Bronchial epithelial cell (primary cell): Measurements from ENCODE around the gene SYNDIG1L. TPM values are rescaled to one million over a fixed set of nuclear protein-coding genes. Genes with fewer than 3 reads are reported as not detected.
"Not testable (repeated sequence)": the region's sequence is repeated elsewhere in the genome, so short reads cannot be mapped to it uniquely, and the experiment has no call there.

ENCODE experiments used
- DNase-seq: peaks from one replicate; pipeline ENCODE4 v3.0.0-alpha.2; 2010; ENCODE audit warnings: low read depth
- FAIRE-seq: peaks from 2 replicates; lab custom pipeline; 2011; peaks lifted over from hg19 to GRCh38; lab: Jason Lieb, UNC
- H3K27me3 ChIP-seq: 2 replicates; pipeline ENCODE4 v1.5.1; 2011; ENCODE audit warnings: low read length; ENCODE audit not compliant: control insufficient read depth, insufficient read depth
- H3K36me3 ChIP-seq: 2 replicates; pipeline ENCODE4 v1.5.1; 2011; ENCODE audit warnings: low read length; ENCODE audit not compliant: control insufficient read depth, insufficient read depth
- H3K4me3 ChIP-seq: 2 replicates; pipeline ENCODE4 v1.5.1; 2011; ENCODE audit warnings: mild to moderate bottlenecking, low read depth, low read length, control low read depth
- CTCF ChIP-seq: IDR thresholded peaks from 2 replicates; pipeline ENCODE4 v1.5.1; 2011; ENCODE audit warnings: mild to moderate bottlenecking, moderate library complexity, low read length, control low read depth, inconsistent platforms; ENCODE audit not compliant: insufficient read depth, severe bottlenecking
- total RNA-seq: library from RNA; depleted of rRNA; stranded (reverse); fragments of >200 nt; gene quantifications from 2 replicates; pipeline ENCODE4 v1.2.1, GENCODE V29; 2014

Gene SYNDIG1L
- total RNA-seq, 1 donor from 2014 or later: under 0.01 TPM

- no peaks in the 10 kb centered on the region for H3K36me3 ChIP-seq
- DNase-seq (no peak), FAIRE-seq (no peak)
- no peak for TF ChIP-seq CTCF
- H3K4me3 ChIP-seq: no peak overlapping the region
- H3K27me3 ChIP-seq: peaks cover 3% of the 10 kb centered on the region
Measured at GRCh38 chr14:74392616-74393570, 33.1 kb downstream of the SYNDIG1L start.

- H3K27me3 ChIP-seq: peaks cover 3% of the 10 kb centered on the region
- no peak for FAIRE-seq
Measured at GRCh38 chr14:74391479-74391878, 34.5 kb downstream of the SYNDIG1L start.

GRCh38 chr14:74390505-74390904 lies 35.5 kb downstream of the SYNDIG1L start:
- FAIRE-seq, H3K27me3 ChIP-seq, H3K4me3 ChIP-seq, H3K36me3 ChIP-seq, DNase-seq: not testable (repeated sequence)

More at GRCh38 chr14:74391479-74391878, 34.5 kb downstream of the SYNDIG1L start:
- H3K36me3 ChIP-seq: no peaks in the 10 kb centered on the region
- H3K4me3 ChIP-seq: no peak overlapping the region
- DNase-seq: no peak
- TF ChIP-seq CTCF: no peak

- DNase-seq (no peak), FAIRE-seq (no peak)
- Histone ChIP-seq H3K4me3 (no peak overlapping the region), H3K27me3 (no peaks in the 10 kb centered on the region), H3K36me3 (no peaks in the 10 kb centered on the region)
- TF ChIP-seq CTCF: no peak
Measured at GRCh38 chr14:74389980-74390379, 36.0 kb downstream of the SYNDIG1L start.

- H3K27me3 ChIP-seq: no peaks in the 10 kb centered on the region
- H3K4me3 ChIP-seq: no peak overlapping the region
- no peaks in the 10 kb centered on the region for H3K36me3 ChIP-seq
- DNase-seq (no peak), FAIRE-seq (no peak)
- no peak for TF ChIP-seq CTCF
Measured at GRCh38 chr14:74382231-74382630, 43.8 kb downstream of the SYNDIG1L start.

GRCh38 chr14:74381571-74381970 lies 44.4 kb downstream of the SYNDIG1L start:
- DNase-seq, FAIRE-seq, H3K4me3 ChIP-seq, H3K36me3 ChIP-seq, H3K27me3 ChIP-seq: not testable (repeated sequence)
